HUES6 (cell line): ENCODE results near the gene CAPRIN1.
A peak's percentile ranks its signal among the peaks of the same experiment; 100 is the strongest.
"Not testable (repeated sequence)": the region's sequence is repeated elsewhere in the genome, so short reads cannot be mapped to it uniquely, and the experiment has no call there.

Experiments
- H3K27ac ChIP-seq: 2 replicates; pipeline ENCODE4 v1.7.0; 2013; ENCODE audit warnings: low read depth, mild to moderate bottlenecking, low read length, inconsistent platforms
- H3K27me3 ChIP-seq: 2 replicates; pipeline ENCODE4 v1.6.1; 2013; ENCODE audit warnings: low read length; ENCODE audit not compliant: control insufficient read depth, insufficient read depth
- H3K36me3 ChIP-seq: 2 replicates; pipeline ENCODE4 v1.6.1; 2013; ENCODE audit warnings: low read length; ENCODE audit not compliant: control insufficient read depth, insufficient read depth
- H3K4me1 ChIP-seq: 2 replicates; pipeline ENCODE4 v1.6.1; 2013; ENCODE audit warnings: low read length; ENCODE audit not compliant: control insufficient read depth, insufficient read depth
- H3K4me3 ChIP-seq: 2 replicates; pipeline ENCODE4 v1.5.1; 2013; ENCODE audit warnings: low read depth, low read length
- H3K9ac ChIP-seq: one replicate; pipeline ENCODE4 v1.6.1; 2013; ENCODE audit warnings: mild to moderate bottlenecking, low read length
- H3K9me3 ChIP-seq: 2 replicates; pipeline ENCODE4 v1.6.1; 2013; ENCODE audit warnings: low read depth, low read length; ENCODE audit not compliant: control insufficient read depth, insufficient read depth

CAPRIN1 gene

GRCh38 chr11:34052036-34052607 is 591 bp downstream of the CAPRIN1 start:
- H3K9me3 ChIP-seq = no peaks in the 10 kb centered on the region
- H3K27me3 ChIP-seq = no peaks in the 10 kb centered on the region
- peak overlapping the region; percentile 100 for H3K4me3 ChIP-seq

GRCh38 chr11:34052608-34053160 is 1.2 kb downstream of the CAPRIN1 start:
- Histone ChIP-seq H3K27me3 (no peaks in the 10 kb centered on the region), H3K9ac (peak overlapping the region; percentile 99), H3K4me3 (peak overlapping the region; percentile 100), H3K4me1 (peaks cover 17% of the 10 kb centered on the region), H3K36me3 (peaks cover 47% of the 10 kb centered on the region), H3K9me3 (no peaks in the 10 kb centered on the region), H3K27ac (peak overlapping the region; percentile 99)

More at GRCh38 chr11:34052036-34052607, 591 bp downstream of the CAPRIN1 start:
- peak overlapping the region; percentile 99 for H3K27ac ChIP-seq
- H3K4me1 ChIP-seq = peaks cover 17% of the 10 kb centered on the region
- H3K9ac ChIP-seq = peak overlapping the region; percentile 99
- peaks cover 42% of the 10 kb centered on the region for H3K36me3 ChIP-seq

- Histone ChIP-seq H3K9me3 (no peaks in the 10 kb centered on the region), H3K27ac (peak overlapping the region; percentile 99), H3K4me1 (peaks cover 17% of the 10 kb centered on the region), H3K36me3 (peaks cover 47% of the 10 kb centered on the region), H3K4me3 (peak overlapping the region; percentile 100), H3K27me3 (no peaks in the 10 kb centered on the region), H3K9ac (peak overlapping the region; percentile 99)
These were observed 1.7 kb downstream of the CAPRIN1 start for GRCh38 chr11:34053161-34053686.

GRCh38 chr11:34054351-34054750 is 2.8 kb downstream of the CAPRIN1 start:
- H3K4me1 ChIP-seq = peaks cover 17% of the 10 kb centered on the region
- H3K36me3 ChIP-seq = peaks cover 57% of the 10 kb centered on the region

DNA sequence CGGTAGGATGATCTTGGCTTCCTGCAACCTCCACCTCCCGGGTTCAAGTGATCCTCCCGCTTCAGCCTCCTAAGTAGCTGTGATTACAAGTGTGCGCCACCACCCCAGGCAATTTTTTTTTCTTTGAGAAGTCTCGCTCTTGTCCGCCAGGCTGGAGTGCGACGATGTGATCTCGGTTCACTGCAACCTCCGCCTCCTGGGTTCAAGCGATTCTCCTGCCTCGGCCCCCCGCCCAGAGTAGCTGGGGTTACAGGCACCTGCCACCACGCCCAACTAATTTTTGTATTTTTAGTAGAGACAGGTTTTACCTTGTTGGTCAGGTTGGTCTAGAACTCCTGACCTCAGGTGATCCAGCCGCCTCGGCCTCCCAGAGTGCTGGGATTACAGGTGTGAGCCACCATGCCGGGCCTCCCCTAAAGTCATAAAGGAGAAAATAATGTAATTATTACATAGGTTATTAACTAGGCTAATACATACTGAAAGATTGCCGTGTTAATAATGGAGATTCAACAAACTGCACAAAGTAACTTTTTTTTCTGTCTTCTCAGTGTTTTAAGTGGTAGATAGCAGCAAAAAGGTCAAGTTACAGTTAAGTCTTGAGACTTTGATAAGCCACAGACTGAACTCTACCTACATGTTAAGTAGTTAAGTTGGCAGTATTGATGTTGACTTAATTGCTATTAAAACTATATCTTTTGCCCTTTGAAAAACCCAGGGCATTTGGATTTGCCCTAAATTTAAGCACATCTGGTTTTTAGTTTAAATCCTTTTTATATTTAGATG is 3.9 kb downstream of the CAPRIN1 start:
- peaks cover 63% of the 10 kb centered on the region for H3K36me3 ChIP-seq
- H3K27ac ChIP-seq = no peak overlapping the region
- peak overlapping the region; percentile 100; the same call in 1 of the 2 replicates for H3K4me3 ChIP-seq
- no peak overlapping the region for H3K9ac ChIP-seq
- H3K27me3 ChIP-seq = no peaks in the 10 kb centered on the region
- peaks cover 12% of the 10 kb centered on the region for H3K4me1 ChIP-seq
- no peaks in the 10 kb centered on the region for H3K9me3 ChIP-seq

More at GRCh38 chr11:34054351-34054750, 2.8 kb downstream of the CAPRIN1 start:
- H3K9ac ChIP-seq, H3K9me3 ChIP-seq, H3K27me3 ChIP-seq, H3K27ac ChIP-seq: not testable (repeated sequence)
- peak overlapping the region; percentile 100 for H3K4me3 ChIP-seq

DNA sequence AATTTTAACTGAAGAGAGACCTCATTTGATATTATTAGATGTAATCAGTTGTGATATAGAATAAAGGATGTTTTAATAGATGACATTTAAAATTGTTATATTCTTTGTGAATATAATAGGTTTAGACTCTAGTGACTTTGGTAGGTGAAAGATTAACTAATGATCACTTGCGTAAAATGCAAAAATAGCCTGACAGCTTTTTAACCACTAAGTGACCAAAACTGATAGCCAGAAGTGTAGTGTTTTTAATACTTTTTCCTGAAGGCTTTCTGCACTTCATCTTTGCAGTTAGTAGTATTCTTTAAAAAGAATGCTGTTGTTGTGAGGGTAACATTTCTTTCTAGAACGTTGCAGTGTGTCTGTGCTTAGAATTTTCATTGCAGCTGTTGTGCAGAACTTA is 5.1 kb downstream of the CAPRIN1 start:
- H3K4me3 ChIP-seq = no peak overlapping the region
- no peak overlapping the region for H3K27ac ChIP-seq
- no peak overlapping the region for H3K9ac ChIP-seq
- peaks cover 7% of the 10 kb centered on the region; the same call in 1 of the 2 replicates for H3K4me1 ChIP-seq
- H3K36me3 ChIP-seq = peaks cover 74% of the 10 kb centered on the region
- H3K27me3 ChIP-seq = no peaks in the 10 kb centered on the region
- no peaks in the 10 kb centered on the region for H3K9me3 ChIP-seq

- Histone ChIP-seq H3K4me3 (no peak overlapping the region), H3K36me3 (peaks cover 63% of the 10 kb centered on the region), H3K4me1 (no peaks in the 10 kb centered on the region), H3K27me3 (no peaks in the 10 kb centered on the region), H3K27ac (no peak overlapping the region), H3K9ac (no peak overlapping the region), H3K9me3 (no peaks in the 10 kb centered on the region)
These were observed 11.7 kb downstream of the CAPRIN1 start for GRCh38 chr11:34063061-34063795.

DNA sequence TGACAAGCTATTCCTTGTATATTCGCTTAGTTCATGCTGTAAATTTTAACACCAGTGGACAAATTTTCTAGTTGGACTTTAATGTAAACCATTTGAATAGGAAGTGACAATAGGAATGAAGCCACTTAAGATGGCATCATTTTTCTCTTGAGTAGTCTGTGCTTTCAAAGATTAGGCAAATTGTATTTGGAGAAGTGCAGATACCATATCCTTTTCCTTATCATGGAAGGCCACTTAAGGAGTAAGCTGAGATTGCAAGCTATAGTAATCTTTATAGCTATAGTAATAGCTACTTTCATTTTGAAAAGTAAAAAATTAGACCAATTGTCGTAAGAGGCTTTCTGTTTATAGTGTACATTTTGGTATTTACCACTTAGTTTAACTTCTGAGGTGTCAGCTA is 12.8 kb downstream of the CAPRIN1 start:
- H3K27me3 ChIP-seq = no peaks in the 10 kb centered on the region
- no peak overlapping the region for H3K9ac ChIP-seq
- no peaks in the 10 kb centered on the region for H3K4me1 ChIP-seq
- no peaks in the 10 kb centered on the region for H3K9me3 ChIP-seq
- H3K4me3 ChIP-seq = no peak overlapping the region
- no peak overlapping the region for H3K27ac ChIP-seq
- H3K36me3 ChIP-seq = peaks cover 55% of the 10 kb centered on the region

DNA sequence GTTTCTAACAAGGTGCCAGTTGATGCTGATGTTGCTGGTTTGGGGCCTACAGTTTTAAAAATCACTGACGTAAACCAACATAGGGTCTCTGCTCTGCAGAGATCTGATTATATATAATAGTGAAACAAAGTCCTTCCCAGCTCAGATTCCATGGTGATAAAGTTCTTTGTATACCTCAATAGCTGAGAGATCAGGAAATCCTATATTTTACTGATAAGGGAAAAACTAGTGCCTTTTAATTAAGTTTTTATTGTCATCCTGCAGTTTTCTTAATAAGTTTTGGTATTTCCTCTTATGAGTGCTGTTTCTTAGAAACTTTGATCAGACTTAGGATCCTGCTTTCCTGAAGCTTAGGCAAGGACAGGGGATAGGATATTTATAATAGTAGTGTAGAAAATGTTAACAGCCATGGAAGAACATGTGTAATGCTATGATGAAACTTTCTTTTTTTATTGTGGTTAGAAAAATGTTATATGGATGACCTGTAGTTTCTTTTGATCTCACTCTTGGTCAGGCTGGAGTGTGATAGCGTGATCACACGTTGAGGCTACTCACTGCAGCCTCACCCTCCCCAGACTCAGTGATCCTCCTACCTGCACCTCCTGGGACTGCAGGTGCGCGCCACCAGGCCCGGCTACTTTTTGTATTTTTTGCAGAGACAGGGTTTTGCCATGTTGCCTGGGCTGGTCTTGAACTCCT is 14.1 kb downstream of the CAPRIN1 start:
- no peaks in the 10 kb centered on the region for H3K4me1 ChIP-seq
- no peak overlapping the region for H3K9ac ChIP-seq
- H3K36me3 ChIP-seq = peaks cover 47% of the 10 kb centered on the region
- no peaks in the 10 kb centered on the region for H3K27me3 ChIP-seq
- H3K9me3 ChIP-seq = no peaks in the 10 kb centered on the region
- H3K4me3 ChIP-seq = no peak overlapping the region
- H3K27ac ChIP-seq = no peak overlapping the region

DNA sequence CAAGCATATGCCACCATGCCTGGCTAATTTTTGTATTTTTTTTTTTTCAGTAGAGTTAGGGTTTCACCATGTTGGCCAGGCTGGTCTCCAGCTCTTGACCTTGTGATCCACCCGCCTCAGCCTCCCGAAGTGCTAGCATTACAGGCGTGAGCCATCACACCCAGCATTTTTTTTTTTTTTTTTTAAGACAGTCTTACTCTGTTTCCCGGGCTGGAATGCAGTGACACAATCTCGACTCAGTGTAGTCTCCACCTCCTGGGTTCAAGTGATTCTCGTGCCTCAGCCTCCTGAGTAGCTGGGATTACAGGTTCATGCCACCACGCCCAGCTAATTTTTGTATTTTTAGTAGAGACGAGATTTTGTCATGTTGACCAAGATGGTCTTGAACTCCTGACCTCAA is 15.2 kb downstream of the CAPRIN1 start:
- peaks cover 48% of the 10 kb centered on the region for H3K36me3 ChIP-seq
- not testable (repeated sequence) for H3K9ac ChIP-seq, H3K27ac ChIP-seq, H3K4me1 ChIP-seq, H3K27me3 ChIP-seq, H3K4me3 ChIP-seq, H3K9me3 ChIP-seq
